Measurements from ENCODE around the gene PPP3CA. TPM values are rescaled to one million over a fixed set of nuclear protein-coding genes. Genes with fewer than 3 reads are reported as not detected.

PPP3CA gene
- total and polyA plus RNA-seq, 2 of the 13 experiments (the other 11 are each of a cell fraction or from before 2014, with no cell fraction given) = 4.8 to 13.2 TPM

DNA sequence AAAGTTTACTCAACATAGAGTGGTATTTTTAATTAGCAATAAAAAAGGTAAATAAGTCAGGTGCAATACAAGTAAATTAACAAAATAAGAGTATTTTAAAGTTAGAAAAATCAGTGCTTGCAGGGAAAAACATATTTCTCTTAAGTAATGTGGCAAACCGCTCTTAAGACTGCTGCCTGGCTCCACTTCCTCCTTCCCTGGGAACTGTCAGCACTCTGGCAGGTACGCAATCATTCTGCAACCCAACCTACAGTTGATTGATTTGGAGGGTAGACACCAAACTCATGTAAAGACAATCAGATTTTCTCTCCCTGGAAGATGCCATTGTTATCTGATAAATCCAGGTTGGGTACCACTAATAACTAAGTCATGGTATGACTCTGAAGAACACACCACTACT lies 63.9 kb downstream of the PPP3CA start:
- no peak overlapping the region for H3K4me3 ChIP-seq (replicated peaks in 1 of 3; ENCODE audit: insufficient read depth in 1 of 3, low read depth in 2 of 3, low read length in 3 of 3)
- FAIRE-seq (no peak), DNase-seq (ENCODE audit: low spot score) (no peak), ATAC-seq (no peak)
- no peak overlapping the region for H3K4me2 ChIP-seq (ENCODE audit: low read depth, low read length)
- TF ChIP-seq ZNF234 (CRISPR knock-in tag; conservative IDR thresholded peaks at IDR 0.05) (no peak), ZNF772 (CRISPR knock-in tag; IDR thresholded peaks at IDR 0.05) (no peak)
- in situ Hi-C loops (cut with HindIII; ENCODE audit: extremely low pct_ligation_motif_present, low pct_unique_long_range_greater_than_20kb) (no loop called here), intact Hi-C loops (cut with micrococcal nuclease; ENCODE audit: unreplicated experiment) (no loop called here)
- BruUV-seq (replicated peaks) = no TSS peak
- peaks cover 25% of the 10 kb centered on the region for H3K4me1 ChIP-seq (ENCODE audit: insufficient read depth, low read length)
- no peak overlapping the region for H3K27ac ChIP-seq (ENCODE audit: extremely low read length, insufficient read depth, low read length)
- no peaks in the 10 kb centered on the region for H3K27me3 ChIP-seq (ENCODE audit: control insufficient read depth in 1 of 2, insufficient read depth in 2 of 2, low read length in 2 of 2)
- 100% methylated on average over 2 of the region's 2 CpGs for WGBS (ENCODE audit: low lambda C conversion rate)
- ChIA-PET POLR2A (no interaction called here), CTCF (ENCODE audit: low intra/inter-chr PET ratio, low total read pairs) (no interaction called here)
- H4K20me1 ChIP-seq (ENCODE audit: insufficient read depth, low read length) = no peaks in the 10 kb centered on the region
- H3K79me2 ChIP-seq (ENCODE audit: insufficient read depth, low read length) = peaks cover 2% of the 10 kb centered on the region
- no peak overlapping the region for H2AFZ ChIP-seq (ENCODE audit: low read length)
- no peaks in the 10 kb centered on the region for H3K36me3 ChIP-seq (replicated peaks in 1 of 2; ENCODE audit: control insufficient read depth in 1 of 2, insufficient read depth in 2 of 2, low read length in 2 of 2)
- H3K9me3 ChIP-seq (ENCODE audit: low read length) = no peaks in the 10 kb centered on the region
- no peak overlapping the region for H3K9ac ChIP-seq (ENCODE audit: insufficient read depth, low read depth, low read length)

DNA sequence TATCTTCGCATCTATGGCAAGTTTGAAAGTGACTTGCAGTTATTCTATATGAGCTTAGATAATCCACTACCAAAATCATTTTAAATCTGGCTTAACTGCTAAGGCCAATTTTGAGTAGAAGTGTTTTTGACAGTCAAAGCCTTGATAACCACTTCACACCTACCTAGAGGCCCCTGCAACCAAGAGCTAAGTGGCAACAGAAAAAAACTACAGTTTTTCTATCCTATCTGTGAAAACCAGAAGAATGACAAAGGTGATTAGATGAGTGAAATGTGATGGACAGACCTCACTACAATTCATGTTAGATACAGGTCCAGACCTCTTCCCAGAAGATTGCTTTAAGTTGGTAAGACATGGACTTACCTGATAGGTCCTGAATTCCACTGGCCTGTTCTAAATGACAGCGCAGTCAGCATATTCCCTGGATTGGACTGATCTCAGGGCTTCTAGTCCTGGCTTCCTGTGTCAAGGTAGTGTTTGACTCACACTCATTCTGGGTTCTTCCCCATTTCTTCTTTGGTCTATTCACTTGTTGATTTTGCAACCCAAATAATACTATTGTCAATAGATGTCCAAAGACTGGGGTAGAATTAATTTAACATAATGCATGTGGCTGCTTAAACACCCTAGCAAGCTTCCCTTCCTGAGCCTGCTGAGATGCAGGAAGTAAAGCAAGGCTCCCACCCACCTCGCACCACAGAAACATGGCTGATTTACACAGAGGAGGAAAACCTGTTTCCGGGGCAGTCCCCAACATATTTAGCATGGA lies 65.1 kb downstream of the PPP3CA start:
- no peak for ATAC-seq
- intact Hi-C loops (cut with micrococcal nuclease; ENCODE audit: unreplicated experiment) = no loop called here
- Histone ChIP-seq H3K27ac (ENCODE audit: extremely low read length, insufficient read depth, low read length) (no peak overlapping the region), H3K9me3 (ENCODE audit: low read length) (no peaks in the 10 kb centered on the region), H3K27me3 (ENCODE audit: control insufficient read depth in 1 of 2, insufficient read depth in 2 of 2, low read length in 2 of 2) (no peaks in the 10 kb centered on the region), H2AFZ (ENCODE audit: low read length) (no peak overlapping the region), H3K4me1 (ENCODE audit: insufficient read depth, low read length) (peaks cover 21% of the 10 kb centered on the region), H3K36me3 (replicated peaks in 1 of 2; ENCODE audit: control insufficient read depth in 1 of 2, insufficient read depth in 2 of 2, low read length in 2 of 2) (no peaks in the 10 kb centered on the region), H3K4me2 (ENCODE audit: low read depth, low read length) (no peak overlapping the region), H4K20me1 (ENCODE audit: insufficient read depth, low read length) (no peaks in the 10 kb centered on the region), H3K79me2 (ENCODE audit: insufficient read depth, low read length) (peaks cover 2% of the 10 kb centered on the region), H3K9ac (ENCODE audit: insufficient read depth, low read depth, low read length) (no peak overlapping the region), H3K4me3 (replicated peaks in 1 of 3; ENCODE audit: insufficient read depth in 1 of 3, low read depth in 2 of 3, low read length in 3 of 3) (no peak overlapping the region)
- in situ Hi-C loops (cut with HindIII; ENCODE audit: extremely low pct_ligation_motif_present, low pct_unique_long_range_greater_than_20kb) = no loop called here
- POLR2A ChIA-PET = no interaction called here
- no peak for DNase-seq (ENCODE audit: low spot score)
- no peak for FAIRE-seq
- 96% methylated on average over 4 of the region's 4 CpGs for WGBS (ENCODE audit: low lambda C conversion rate)
- CTCF ChIA-PET (ENCODE audit: low intra/inter-chr PET ratio, low total read pairs) = no interaction called here
- BruUV-seq (replicated peaks) = no TSS peak
- no peak for TF ChIP-seq ZNF629 (CRISPR knock-in tag; conservative IDR thresholded peaks at IDR 0.05)
- TF ChIP-seq SMARCE1 (IDR thresholded peaks at IDR 0.05; ENCODE audit: borderline replicate concordance) = no peak
- TF ChIP-seq, protein P1, sequence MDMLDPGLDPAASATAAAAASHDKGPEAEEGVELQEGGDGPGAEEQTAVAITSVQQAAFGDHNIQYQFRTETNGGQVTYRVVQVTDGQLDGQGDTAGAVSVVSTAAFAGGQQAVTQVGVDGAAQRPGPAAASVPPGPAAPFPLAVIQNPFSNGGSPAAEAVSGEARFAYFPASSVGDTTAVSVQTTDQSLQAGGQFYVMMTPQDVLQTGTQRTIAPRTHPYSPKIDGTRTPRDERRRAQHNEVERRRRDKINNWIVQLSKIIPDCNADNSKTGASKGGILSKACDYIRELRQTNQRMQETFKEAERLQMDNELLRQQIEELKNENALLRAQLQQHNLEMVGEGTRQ (IDR thresholded peaks at IDR 0.05; ENCODE audit: low read depth, low read length) = no peak
- TF ChIP-seq, protein P1 (CRISPR knock-in tag; IDR thresholded peaks at IDR 0.05; ENCODE audit: borderline replicate concordance) = no peak
- TF ChIP-seq SOX13 (IDR thresholded peaks at IDR 0.05) = no peak
- TF ChIP-seq SOX13 (CRISPR knock-in tag; conservative IDR thresholded peaks at IDR 0.05 in 1 of 2, IDR thresholded peaks at IDR 0.05 in 1 of 2) = no peak
- TF ChIP-seq, protein P2, sequence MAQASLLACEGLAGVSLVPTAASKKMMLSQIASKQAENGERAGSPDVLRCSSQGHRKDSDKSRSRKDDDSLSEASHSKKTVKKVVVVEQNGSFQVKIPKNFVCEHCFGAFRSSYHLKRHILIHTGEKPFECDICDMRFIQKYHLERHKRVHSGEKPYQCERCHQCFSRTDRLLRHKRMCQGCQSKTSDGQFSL (CRISPR knock-in tag; IDR thresholded peaks at IDR 0.05) = no peak
- TF ChIP-seq, protein P3, sequence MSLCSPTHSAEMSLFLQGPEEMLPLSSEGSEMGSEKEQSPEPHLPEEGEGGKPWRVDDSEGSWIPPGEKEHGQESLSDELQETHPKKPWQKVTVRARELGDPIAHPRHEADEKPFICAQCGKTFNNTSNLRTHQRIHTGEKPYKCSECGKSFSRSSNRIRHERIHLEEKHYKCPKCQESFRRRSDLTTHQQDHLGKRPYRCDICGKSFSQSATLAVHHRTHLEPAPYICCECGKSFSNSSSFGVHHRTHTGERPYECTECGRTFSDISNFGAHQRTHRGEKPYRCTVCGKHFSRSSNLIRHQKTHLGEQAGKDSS (CRISPR knock-in tag; IDR thresholded peaks at IDR 0.05; ENCODE audit: borderline replicate concordance, low read depth) = no peak
- TF ChIP-seq RFX5 (IDR thresholded peaks at IDR 0.05; ENCODE audit: low read depth, low read length) = no peak
- TF ChIP-seq NCOA2 (CRISPR knock-in tag; IDR thresholded peaks at IDR 0.05) = no peak
- no peak for TF ChIP-seq SP4 (CRISPR knock-in tag; IDR thresholded peaks at IDR 0.05)
- no peak for TF ChIP-seq ZNF614 (CRISPR knock-in tag; IDR thresholded peaks at IDR 0.05; ENCODE audit: borderline replicate concordance)
- no peak for TF ChIP-seq RFXAP (CRISPR knock-in tag; IDR thresholded peaks at IDR 0.05; ENCODE audit: borderline replicate concordance)
- TF ChIP-seq AGO2 (optimal IDR thresholded peaks at IDR 0.05; ENCODE audit: low read depth, low read length) = no peak
